GM21526 (cell line): ENCODE results near the gene SLC18B1.

Source experiments
- ATAC-seq: cut with Tn5 transposase; IDR thresholded peaks from one replicate; pipeline ENCODE4 v1.9.1; 2021; ENCODE audit warnings: moderate library complexity; ENCODE audit not compliant: unreplicated experiment, low FRiP score

Gene SLC18B1

DNA sequence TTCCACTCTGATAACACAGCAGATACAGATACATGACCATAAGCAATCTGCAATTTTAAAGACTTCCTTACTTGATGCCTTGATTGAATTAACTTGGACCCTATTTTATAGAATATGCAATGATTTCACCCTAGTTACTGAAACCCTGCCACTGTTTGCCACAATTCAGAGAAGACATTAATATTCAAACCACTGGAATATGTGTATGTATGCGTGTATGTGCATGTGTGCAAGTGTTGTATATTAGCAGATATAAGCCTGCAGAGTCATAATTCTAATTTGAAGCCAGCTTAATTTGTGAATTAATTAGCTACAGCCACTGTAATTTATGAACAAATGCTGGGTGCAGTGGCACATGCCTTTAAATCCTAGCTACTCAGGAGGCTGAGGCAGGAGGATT, 50.0 kb downstream of the SLC18B1 start:
- no peak for ATAC-seq

GRCh38 chr6:132746048-132746447, 52.4 kb downstream of the SLC18B1 start:
- ATAC-seq = no peak

DNA sequence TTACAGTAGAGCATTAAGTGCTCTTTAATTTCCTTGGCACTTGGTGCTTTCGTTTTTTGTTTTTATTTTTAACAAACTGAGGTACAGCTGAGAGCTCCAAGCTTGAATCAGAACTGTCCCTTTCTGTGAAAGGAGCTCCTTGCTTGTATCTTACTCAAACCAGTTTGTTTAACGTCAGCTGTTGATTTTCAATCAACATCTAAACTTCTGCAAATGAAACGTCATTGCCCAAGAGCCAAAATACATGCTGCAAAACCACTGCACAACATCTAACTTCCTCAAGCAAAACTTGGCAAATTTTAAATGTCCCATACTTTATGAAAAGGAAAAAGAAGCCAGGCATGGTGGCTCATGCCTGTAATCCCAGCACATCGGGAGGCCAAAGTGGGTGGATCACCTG, 55.9 kb downstream of the SLC18B1 start:
- ATAC-seq = no peak

- ATAC-seq = no peak
Observed at GRCh38 chr6:132741281-132741680, 57.2 kb downstream of the SLC18B1 start.

GRCh38 chr6:132736239-132736638, 62.2 kb downstream of the SLC18B1 start:
- no peak for ATAC-seq

- no peak for ATAC-seq
Observed at GRCh38 chr6:132734694-132735236, 63.7 kb downstream of the SLC18B1 start.

GRCh38 chr6:132733814-132734213, 64.6 kb downstream of the SLC18B1 start:
- no peak for ATAC-seq

- no peak for ATAC-seq
Observed at GRCh38 chr6:132733283-132733682, 65.2 kb downstream of the SLC18B1 start.

DNA sequence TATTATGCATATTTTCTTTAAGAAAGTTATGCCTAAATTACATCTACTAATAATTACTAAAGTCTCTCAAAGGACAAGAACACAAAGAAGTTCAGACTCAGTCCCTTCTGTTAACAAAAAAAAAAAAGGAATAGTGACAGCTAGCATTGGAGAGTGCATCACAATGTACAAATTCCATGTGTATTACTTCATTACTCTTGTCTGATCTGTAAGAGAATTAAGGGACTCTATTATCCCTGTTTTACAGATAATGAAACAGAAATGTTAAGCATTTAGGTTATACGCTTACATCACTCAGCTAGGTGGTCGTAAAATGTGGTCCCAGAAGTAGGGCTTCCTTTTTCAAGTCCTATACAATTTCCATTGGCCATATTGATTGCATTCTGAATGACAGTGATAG, 67.4 kb downstream of the SLC18B1 start:
- ATAC-seq = no peak

DNA sequence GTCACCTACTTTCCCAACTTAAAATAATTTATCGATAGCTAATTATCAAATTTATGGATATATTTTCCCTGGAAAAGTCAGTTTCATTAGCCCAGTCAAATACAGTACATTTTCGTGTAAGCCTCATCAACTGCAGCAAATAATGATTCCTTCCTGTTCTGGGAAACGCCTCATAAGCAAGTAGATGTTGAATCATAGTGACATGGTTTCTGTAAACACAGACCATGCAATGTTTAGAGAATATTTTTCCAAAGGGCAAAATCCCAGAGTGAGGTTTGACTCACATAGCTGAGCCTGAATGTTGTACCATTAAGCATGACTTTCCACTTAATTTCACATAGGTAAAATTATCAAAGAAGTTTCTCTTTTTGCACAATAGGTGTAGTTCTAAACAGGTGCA, 67.9 kb downstream of the SLC18B1 start:
- no peak for ATAC-seq

DNA sequence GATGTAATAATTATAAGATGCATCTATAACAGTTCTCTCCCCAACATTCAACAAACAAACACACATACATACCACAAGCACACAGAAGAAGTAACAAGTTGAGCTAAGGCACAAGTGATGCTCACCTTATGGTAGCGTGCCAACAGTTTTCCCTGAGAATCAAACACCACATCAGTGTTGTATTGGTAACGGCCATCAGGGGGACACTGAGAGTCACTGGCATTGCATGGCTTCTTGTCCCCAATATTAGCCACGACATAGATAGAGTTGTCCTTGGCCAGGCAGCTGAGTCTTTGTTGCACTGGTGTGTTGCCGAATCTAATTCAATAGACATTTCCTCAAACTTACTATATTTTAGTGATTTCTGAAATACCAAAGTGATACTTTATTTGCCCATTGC, 69.8 kb downstream of the SLC18B1 start:
- ATAC-seq = no peak

- no peak for ATAC-seq
Observed at GRCh38 chr6:132726608-132726975, 71.8 kb downstream of the SLC18B1 start.

GRCh38 chr6:132725947-132726607, 72.4 kb downstream of the SLC18B1 start:
- ATAC-seq = no peak

DNA sequence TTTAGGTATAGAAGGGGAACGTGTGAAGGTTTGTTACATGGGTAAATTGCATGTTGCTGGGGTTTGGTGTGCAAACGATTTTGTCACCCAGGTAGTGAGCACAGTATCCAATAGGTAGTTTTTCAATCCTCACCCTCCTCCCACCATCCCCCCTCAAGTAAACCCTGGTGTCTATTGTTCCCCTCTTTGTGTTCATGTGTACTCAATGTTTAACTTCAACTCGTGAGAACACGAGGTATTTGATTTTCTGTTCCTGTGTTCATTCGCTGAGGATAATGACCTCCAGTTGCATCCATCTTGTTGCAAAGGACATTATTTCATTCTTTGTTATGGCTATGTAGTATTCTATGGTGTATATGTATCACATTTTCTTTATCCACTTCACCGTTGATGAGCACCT, 73.0 kb downstream of the SLC18B1 start:
- ATAC-seq = no peak

- no peak for ATAC-seq
Observed at GRCh38 chr6:132719736-132720448, 78.5 kb downstream of the SLC18B1 start.
